Measurements from ENCODE around the gene XBP1.
"Not testable (repeated sequence)": the region's sequence is repeated elsewhere in the genome, so short reads cannot be mapped to it uniquely, and the experiment has no call there.

The XBP1 gene

DNA sequence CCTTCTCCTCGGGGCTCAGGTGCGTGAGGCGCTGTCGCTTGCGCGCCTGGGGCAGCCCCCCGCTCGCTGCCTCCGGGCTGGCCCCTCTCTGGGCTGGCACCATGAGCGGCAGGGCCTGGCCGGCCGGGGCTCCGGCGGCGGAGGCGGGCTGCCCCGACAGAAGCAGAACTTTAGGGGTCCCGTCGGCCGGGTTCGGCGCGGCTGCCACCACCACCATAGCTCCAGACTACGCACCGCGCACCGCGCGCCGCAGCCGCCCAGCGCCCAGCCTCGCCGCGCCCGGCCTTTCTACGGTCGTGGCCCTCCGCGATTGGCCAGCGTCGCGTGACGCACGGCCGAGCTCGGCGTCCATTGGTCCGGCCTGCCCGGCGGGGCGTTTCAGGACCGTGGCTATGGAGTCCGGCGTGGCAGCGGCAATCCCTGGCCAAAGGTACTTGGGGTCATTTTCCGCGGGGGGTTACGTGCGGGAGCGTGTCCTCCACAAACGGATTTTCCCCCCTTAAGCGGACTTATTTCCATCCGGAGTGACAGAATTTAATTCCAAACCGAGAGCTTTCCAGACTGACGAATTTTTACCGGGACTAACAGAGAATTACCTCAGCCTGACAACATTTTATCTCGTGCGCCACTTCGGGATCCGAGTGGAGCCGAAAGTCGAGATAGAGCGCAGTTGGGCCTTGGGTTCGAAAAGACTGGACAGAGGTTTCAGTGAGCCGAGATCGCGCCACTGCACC, at the start of gene XBP1:
XBP1 (minus strand) TSS at position 262 of the 734 bp plus-strand sequence.
- peak; percentile 87 for DNase-seq

DNA sequence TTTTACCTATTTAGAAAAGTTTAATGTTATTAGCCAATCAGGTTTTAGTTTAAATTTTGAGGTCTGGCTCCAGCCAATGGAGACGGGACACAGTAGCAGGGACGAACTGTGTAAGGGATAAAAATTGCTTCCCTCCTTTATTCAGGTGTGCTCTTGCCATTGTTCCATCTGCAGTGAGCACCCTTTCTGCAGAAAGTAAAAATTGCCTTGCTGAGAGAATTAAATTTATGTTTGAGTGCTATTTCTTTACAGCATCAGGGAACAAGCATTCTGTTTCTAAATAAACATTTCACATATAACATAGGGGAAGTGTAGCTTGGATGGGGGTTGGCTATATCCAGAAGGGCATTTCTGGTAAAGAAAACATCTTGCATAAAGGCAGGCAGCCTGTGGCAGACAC, 46.6 kb upstream of the XBP1 start:
- no peak for DNase-seq

DNA sequence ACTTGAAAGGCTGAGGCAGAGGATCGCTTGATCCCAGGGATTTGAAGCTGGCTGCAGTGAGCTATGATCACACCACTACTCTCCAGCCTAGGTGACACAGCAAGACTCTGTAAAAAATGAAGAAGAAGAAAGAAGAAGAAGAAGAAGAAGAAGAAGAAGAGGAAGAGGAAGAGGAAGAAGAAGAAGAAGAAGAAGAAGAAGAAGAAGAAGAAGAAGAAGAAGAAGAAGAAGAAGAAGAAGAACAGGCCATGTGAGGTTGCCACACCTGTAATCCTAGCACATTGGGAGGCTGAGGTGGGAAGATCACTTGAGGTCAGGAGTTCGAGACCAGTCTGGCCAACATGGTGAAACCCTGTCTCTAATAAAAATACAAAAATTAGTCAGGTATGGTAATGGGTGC, 43.9 kb upstream of the XBP1 start:
- not testable (repeated sequence) for DNase-seq

DNA sequence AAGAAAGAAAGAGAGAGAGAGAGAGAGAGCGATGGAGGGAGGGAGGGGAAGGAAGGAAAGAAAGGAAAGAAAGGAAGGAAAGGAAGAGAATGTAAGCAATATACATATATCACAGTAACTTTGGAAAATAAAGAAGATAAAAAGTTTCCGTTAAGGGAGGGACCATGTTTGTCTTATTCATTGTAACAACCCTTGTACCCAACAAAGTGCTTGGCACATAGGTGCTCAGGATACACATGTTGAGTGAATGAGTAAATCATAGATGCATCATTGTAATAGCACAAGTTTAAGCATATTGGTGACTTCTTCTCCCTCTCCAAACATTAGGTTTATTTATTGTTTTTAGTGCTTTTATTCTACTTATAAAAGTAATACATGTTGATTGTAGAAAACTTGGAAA, 43.3 kb upstream of the XBP1 start:
- DNase-seq, result no peak

GRCh38 chr22:28841111-28841510, 40.7 kb upstream of the XBP1 start:
- DNase-seq, result no peak

GRCh38 chr22:28838971-28839370, 38.6 kb upstream of the XBP1 start:
- no peak for DNase-seq

DNA sequence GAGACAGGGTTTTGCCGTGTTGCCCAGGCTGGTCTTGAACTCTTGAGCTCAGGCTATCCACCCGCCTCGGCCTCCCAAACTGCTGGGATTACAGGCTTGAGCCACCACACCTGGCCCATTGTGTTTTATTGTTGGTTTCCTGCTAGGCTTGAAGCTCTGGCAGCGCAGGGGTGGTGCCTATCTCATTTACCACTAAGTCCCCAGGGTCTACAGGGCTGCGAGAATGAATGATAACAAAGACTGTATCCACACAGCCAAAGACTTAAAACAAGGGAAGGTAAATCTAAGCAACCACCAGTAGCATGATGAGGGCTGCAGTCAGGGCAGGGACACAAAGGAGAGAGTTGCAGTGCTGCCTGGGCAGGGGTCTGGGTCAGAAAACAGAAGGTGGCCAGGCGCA, 37.3 kb upstream of the XBP1 start:
- no peak for DNase-seq

GRCh38 chr22:28835630-28836189, 35.3 kb upstream of the XBP1 start:
- DNase-seq, result no peak

GRCh38 chr22:28833276-28833923, 33.0 kb upstream of the XBP1 start:
- no peak for DNase-seq

- DNase-seq, result no peak
These were observed 32.4 kb upstream of the XBP1 start for GRCh38 chr22:28832731-28833130.

DNA sequence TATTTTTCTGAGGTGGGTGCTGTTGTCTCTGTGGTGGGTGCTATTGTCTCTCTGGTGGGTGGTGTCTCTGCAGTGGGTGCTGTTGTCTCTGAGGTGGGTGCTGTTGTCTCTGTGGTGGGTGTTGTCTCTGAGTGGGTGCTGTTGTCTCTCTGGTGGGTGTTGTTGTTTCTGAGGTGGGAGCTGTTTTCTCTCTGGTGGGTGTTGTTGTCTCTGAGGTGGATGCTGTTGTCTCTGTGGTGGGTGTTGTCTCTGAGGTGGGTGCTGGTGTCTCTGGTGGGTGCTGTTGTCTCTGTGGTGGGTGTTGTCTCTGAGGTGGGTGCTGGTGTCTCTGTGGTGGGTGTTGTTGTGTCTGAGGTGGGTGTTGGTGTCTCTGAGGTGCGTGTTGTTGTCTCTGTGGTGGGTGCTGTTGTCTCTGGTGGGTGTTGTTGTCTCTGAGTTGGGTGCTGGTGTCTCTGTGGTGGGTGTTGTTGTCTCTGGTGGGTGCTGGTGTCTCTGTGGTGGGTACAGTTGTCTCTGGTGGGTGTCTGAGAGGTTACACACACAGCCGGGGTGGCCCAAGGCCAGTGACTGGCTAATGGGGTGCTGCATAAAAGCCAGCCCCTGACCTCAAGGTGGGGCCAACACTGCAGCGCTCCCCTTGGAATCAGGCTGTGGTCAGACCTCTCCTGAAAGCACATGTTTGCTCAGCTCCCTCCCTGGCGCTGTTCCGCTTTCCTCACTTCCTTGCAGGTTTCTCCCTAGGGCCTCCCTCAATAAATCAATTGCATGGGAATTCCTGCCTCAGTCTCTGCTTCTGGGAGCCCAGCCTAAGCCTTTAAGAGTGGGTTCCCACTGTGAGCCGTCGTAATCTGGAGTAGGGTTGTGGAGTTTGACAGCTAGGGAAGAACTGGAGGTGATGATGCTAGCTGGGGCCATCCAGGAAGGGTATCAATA, 31.0 kb upstream of the XBP1 start:
- no peak for DNase-seq

DNA sequence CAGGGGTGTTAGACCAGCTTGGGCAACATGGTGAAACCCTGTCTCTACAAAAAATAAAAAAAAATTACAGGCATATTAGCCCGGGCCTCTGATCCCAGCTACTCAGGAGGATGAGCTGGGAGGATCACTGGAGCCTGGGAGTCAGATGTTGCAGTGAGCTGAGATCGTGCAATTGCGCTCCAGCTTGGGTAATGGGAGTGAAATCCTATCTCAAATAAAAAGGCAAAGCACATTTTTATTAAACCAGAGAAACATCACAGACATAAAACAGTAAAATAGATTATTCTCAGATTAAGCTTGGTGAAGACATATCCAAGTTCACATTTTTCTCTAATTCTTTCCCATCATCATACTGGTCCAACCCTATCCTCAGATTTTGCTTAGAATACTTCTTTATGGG, 30.1 kb upstream of the XBP1 start:
- no peak for DNase-seq

DNA sequence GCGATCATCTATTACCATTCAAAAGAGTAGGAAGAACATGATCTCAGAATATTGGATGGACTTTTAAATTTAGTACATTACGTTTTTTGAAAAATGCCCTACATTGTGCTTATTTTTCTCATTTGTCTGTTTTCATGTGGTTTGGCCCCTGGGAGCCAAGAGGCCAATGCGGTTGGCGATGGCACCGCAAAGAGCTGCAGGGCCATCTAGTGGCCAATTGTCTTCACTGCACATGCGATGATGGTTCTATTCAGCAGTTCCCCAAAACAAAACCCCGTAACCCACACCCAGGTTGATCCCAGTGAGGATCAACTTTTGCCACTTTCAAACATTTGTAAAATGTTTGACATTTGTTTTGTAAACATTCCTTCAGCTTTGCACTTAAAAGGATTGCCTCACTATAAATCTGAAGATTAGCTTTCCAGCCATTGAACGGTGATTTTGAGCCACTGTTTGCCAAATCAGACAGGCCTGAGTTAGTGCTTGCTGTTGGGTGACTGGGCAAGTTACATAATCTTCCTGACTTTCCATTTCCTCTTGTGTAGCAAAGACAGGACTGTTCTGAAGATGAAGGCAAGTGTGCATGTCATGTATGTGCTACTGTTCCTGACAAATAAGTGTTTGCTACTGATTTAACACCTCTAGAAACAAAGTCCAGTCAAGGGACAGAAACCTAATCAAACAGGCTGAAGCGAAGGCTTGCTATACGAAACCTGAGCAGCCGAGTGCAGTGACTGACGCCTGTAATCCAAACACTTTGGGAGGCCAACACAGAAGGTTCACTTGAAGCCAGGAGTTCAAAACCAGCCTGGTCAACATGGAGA, 29.2 kb upstream of the XBP1 start:
- DNase-seq, result peak; percentile 83

DNA sequence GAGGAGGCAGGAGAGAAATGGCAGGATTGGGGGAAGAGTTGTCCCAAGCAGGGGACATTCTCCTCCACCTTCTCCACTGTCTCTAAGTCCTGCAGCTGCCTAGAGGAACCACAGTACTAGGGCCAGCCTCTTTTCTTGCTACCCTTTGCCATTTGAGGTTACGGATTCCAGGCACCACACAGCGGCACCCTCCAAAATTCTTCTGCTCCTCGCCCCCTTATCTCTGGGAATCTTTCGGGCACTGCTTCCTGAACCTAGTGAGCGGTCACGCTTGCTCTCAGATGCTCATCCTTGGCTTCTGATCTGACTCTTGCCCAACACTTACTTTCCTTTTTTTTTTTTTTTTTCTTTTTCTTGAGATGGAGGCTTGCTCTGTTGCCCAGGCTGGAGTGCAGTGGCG, 26.6 kb upstream of the XBP1 start:
- DNase-seq, result no peak

GRCh38 chr22:28826430-28826829, 26.1 kb upstream of the XBP1 start:
- DNase-seq, result not testable (repeated sequence)

DNA sequence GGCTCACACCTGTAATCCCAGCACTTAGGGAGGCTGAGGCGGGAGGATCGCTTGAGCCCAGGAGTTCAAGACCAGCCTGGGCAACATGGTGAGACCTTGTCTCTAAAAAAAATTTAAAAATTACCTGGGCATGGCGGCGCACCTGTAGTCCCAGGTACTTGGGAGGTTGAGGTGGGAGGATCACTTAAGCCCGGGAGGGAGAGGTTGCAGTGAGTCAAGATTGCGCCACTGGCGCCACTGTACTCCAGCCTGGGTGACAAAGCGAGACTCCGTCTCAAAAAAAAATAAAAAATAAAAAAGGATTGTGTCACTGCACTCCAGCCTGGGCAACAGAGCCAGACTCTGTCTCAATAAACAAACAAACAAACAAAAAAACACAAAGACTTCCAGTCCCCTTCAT, 24.1 kb upstream of the XBP1 start:
- not testable (repeated sequence) for DNase-seq

GRCh38 chr22:28822930-28823551, 22.7 kb upstream of the XBP1 start:
- peak; percentile 55 for DNase-seq

DNA sequence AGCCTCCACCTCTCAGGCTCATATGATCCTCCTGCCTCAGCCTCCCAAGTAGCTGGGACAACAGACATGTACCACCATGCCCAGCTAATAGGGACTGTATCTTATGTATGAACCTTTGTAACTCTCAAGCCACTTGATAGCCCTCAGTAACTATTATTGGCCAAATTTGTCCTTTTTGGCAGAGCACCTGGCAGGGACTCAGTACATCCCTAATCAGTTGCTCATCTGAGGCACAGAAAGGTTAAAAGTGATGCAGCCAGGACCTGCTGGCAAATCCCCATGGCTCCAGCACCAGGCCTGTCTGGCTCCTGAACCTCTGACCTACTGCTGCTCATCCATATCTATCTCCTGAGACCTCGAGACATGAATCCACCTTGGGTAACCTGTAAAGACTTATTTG, 21.1 kb upstream of the XBP1 start:
- no peak for DNase-seq

DNA sequence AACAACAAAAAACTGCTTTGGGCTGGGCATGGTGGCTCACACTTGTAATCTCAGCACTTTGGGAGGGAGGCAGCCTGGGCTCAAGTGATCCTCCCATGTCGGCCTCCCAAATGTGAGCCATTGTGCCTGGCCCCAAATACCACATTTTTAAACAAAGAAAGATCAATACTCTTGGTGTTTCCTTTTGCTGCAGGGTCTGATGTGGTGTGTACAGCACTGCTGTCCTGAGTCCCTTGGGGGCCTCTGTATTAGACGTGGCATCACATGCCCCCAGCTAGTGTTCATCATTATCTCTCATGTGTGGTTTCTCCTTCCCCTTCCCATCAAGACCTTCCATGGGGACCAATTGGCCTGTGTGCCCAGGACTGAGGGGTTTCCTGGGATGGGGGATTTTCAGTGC, 20.5 kb upstream of the XBP1 start:
- DNase-seq, result no peak

GRCh38 chr22:28819253-28820096, 19.1 kb upstream of the XBP1 start:
- no peak for DNase-seq

Measured in CD4-positive, alpha-beta T cell treated with Interleukin-6 for 4 hours (primary cell).